GM19193 (cell line): ENCODE results near the gene ZBTB3.

Experiments used
- POLR2A ChIP-seq: IDR thresholded peaks from 4 replicates; pipeline ENCODE4 v1.6.1; 2011; ENCODE audit not compliant: insufficient read depth, insufficient read length; ENCODE audit errors: extremely low read depth

ZBTB3 gene

DNA sequence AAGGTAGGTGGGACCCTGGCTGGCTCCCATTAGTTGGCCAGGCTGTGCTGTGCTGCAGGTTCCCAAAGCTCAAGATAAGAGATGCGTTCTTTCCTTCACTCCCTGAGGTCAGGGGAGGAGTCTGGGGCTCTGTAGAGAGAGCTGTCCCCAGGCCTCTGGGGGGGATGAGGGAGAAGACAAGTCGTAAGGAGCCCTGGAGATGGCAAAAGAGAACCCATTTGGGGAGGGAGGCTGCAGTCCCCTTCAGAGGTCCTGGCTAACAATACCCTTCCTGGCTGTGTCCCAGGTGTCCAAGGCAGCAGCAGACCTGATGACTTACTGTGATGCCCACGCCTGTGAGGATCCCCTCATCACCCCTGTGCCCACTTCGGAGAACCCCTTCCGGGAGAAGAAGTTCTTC, 45.6 kb downstream of the ZBTB3 start:
- no peak for TF ChIP-seq POLR2A

DNA sequence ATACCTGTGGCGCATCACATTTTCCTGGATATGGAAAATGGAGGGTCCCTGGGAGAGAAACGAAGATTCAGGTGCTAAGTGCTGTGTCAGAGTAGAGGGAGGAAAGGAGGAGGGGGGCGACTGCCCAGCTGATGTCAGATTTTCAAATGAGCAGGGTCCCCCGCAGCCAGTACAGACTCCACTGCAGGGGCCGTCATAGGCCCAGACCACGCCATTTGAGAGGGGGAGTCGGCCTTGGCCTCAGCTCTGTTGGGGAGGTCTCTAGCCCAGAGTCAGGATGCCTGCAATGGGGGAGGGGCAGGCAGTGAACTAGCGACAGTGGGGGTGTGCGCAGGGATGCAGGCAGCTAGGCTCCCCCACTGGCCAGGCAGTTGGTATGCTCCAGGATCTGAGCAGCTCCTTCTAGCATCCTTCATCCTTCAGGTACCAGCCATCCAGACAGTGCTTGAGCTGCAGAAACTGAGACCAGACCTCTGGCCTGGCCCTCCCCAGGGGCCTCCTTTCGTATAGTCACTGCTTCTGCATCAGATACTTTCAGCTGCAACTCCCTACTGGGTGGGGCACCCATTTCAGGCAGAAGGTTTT, 46.6 kb downstream of the ZBTB3 start, which contains the start of the genes BSCL2 and GNG3:
BSCL2 (minus strand) TSS at position 148 of the 585 bp plus-strand sequence. CDS start 229 bp downstream, outside the sequence.
GNG3 (plus strand) TSS at position 400 of the 585 bp plus-strand sequence. CDS start 620 bp downstream, outside the sequence.
- no peak for TF ChIP-seq POLR2A

- TF ChIP-seq POLR2A: no peak
These were observed 47.1 kb downstream of the ZBTB3 start for GRCh38 chr11:62706850-62707247.

GRCh38 chr11:62705880-62706849, 47.8 kb downstream of the ZBTB3 start:
- peak; percentile 65 for TF ChIP-seq POLR2A

GRCh38 chr11:62705413-62705812, 48.5 kb downstream of the ZBTB3 start:
- TF ChIP-seq POLR2A: no peak

DNA sequence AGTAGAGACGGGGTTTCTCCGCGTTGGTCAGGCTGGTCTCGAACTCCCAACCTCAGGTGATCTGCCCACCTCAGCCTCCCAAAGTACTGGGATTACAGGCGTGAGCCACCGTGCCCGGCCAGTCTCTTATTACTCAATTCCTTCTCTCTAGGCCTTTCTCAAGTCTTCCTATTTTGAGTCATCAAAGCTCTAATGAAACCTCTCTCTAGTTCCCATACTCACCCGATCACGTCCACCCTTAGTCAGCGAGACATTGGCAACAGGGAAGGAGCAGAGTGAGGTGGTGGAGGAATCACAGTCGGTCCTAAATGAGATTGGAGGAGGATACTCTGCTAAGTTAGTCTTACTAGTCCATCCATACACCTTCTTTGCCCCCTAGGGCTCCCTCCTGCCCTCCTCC, 51.7 kb downstream of the ZBTB3 start:
- TF ChIP-seq POLR2A: no peak
